Thyroid gland (tissue), 4 donors: ENCODE measurements around the gene KRTAP12-1. TPM values are rescaled to one million over a fixed set of nuclear protein-coding genes. Genes with fewer than 3 reads are reported as not detected.
"Not testable (repeated sequence)": the region's sequence is repeated elsewhere in the genome, so short reads cannot be mapped to it uniquely, and the experiment has no call there.

Experiments
- DNase-seq, 2 donors: peaks; one replicate each; pipeline ENCODE4 v3.0.0-alpha.2; 2019
- H3K27ac ChIP-seq, 3 donors: fragments of 200-600 bp; sonication (generic); 1 replicate in 2 of 3; 2 replicates in 1 of 3; pipeline ENCODE4 v1.5.1; 2016 to 2019; ENCODE audit warnings: mild to moderate bottlenecking in 1 of 3, moderate library complexity in 1 of 3
- H3K27me3 ChIP-seq: fragments of 200-600 bp; sonication (generic); one replicate; pipeline ENCODE4 v1.5.1; 2019
- H3K36me3 ChIP-seq, 2 donors: fragments of 200-600 bp; sonication (generic); one replicate each; pipeline ENCODE4 v1.5.1; 2016 to 2019
- H3K4me1 ChIP-seq, 2 donors: fragments of 200-600 bp; sonication (generic); one replicate each; pipeline ENCODE4 v1.5.1; 2017 to 2019
- H3K4me3 ChIP-seq, 3 donors: fragments of 200-600 bp; sonication (generic); replicated peaks in 1 of 3; 1 replicate in 2 of 3; 2 replicates in 1 of 3; pipeline ENCODE4 v1.5.1; 2016; ENCODE audit warnings: mild to moderate bottlenecking in 1 of 3
- H3K9me3 ChIP-seq: fragments of 200-600 bp; sonication (generic); one replicate; pipeline ENCODE4 v1.5.1; 2017
- POLR2A ChIP-seq, 2 donors: fragments of 450-650 bp; IDR thresholded peaks; one replicate each; pipeline ENCODE4 v1.6.1; 2017; ENCODE audit warnings: antibody characterized with exemption in 2 of 2, mild to moderate bottlenecking in 2 of 2, moderate library complexity in 1 of 2
- WGBS, 2 donors: methylation state at CpG; one replicate each; pipeline ENCODE4 v1.1.5; 2017; 5-methylcytosine and 5-hydroxymethylcytosine counted together
- intact Hi-C: fragments of 100-400 bp; cut with DNase I; formaldehyde crosslinking; loops from one replicate; pipeline ENCODE4 v1.15.1; 2023
- total RNA-seq, 4 donors: library from RNA; depleted of rRNA; stranded (reverse); fragments of >200 nt; gene quantifications; one replicate each; pipeline ENCODE4 v1.2.3, GENCODE V29; 2016
- TF ChIP-seq, protein P1 (sequence below), 6 experiments: fragments of 200-600 bp in 3 of 6; fragments of 450-650 bp in 3 of 6; sonication (generic) in 3 of 6; IDR thresholded peaks; one replicate each; pipeline ENCODE4 v1.5.1; 2016 to 2019; ENCODE audit warnings: antibody characterized with exemption in 6 of 6, mild to moderate bottlenecking in 2 of 6, inconsistent platforms in 1 of 6, moderate library complexity in 1 of 6

Gene KRTAP12-1
- total RNA-seq, 4 donors from 2014 or later = 0.78 TPM; not detected in 3

DNA sequence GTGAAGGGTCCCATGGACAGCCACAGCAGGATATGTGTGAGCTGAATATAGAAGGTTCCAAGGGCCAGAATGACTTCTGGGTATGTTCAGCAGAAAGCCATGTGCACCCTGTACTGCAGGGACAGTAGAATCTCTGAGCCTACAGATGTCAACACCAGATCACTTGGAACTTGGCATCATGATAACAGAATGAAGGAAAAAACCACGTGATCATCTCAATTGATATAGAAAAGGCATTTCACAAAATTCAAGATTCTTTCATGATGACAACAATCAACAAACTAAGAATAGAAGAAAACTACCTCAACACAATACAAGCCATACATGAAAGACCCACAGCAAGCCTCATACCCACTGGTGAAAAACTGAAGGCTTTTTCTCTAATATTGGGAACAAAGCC is 14.4 kb downstream of the KRTAP12-1 start:
- Histone ChIP-seq H3K27ac (no peak overlapping the region), H3K9me3 (no peaks in the 10 kb centered on the region), H3K27me3 (no peaks in the 10 kb centered on the region), H3K4me1 (no peaks in the 10 kb centered on the region), H3K4me3 (no peak overlapping the region), H3K36me3 (no peaks in the 10 kb centered on the region)
- no peak for TF ChIP-seq POLR2A (IDR thresholded peaks at IDR 0.05)
- TF ChIP-seq, protein P1, sequence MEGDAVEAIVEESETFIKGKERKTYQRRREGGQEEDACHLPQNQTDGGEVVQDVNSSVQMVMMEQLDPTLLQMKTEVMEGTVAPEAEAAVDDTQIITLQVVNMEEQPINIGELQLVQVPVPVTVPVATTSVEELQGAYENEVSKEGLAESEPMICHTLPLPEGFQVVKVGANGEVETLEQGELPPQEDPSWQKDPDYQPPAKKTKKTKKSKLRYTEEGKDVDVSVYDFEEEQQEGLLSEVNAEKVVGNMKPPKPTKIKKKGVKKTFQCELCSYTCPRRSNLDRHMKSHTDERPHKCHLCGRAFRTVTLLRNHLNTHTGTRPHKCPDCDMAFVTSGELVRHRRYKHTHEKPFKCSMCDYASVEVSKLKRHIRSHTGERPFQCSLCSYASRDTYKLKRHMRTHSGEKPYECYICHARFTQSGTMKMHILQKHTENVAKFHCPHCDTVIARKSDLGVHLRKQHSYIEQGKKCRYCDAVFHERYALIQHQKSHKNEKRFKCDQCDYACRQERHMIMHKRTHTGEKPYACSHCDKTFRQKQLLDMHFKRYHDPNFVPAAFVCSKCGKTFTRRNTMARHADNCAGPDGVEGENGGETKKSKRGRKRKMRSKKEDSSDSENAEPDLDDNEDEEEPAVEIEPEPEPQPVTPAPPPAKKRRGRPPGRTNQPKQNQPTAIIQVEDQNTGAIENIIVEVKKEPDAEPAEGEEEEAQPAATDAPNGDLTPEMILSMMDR (IDR thresholded peaks at IDR 0.05) = no peak
- DNase-seq = no peak
- WGBS, 2 donors = 71 to 83% methylated on average over 1 of the region's 1 CpG
- intact Hi-C loops = no loop called here

DNA sequence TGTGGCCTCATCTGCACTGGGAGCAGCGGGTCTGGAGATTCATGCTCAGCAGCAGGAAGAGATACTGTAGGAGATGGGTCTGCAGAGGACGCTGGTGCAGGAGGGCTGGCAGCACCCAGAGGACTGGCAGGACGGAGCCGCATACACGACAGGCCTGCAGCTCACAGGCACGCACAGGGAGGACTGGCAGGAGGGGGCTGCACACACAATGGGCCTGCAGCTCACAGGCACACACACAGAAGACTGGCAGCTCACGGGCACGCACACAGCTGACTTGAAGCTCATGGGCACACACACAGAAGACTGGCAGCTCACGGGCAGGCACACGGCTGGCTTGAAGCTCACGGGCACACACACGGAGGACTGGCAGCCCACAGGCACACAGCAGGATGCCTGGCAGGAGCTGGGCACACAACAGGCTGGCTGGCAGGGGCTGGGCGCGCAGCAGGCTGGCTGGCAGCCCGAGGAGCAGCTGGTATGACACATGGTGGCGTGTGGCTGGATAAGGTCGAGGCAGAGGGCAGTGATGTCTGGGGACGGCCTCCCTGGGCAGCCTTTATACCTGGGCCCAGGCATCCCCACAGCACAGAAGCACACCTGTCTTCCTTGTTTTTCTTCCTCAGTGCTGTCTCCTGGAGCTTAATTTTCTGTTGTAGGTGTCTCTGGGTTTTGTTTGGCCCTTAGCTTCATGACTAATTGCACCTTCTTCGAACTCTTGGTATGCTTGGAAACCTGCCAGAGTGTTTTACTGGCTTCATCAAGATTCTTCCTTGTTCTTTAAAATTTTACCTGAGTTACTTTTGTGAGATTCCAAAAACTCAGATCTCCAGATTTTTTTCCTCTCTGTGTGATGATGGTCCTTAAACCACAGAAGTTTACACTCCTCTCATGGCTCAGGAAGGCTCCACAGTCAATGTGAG is 15.3 kb downstream of the KRTAP12-1 start, which contains the start of gene KRTAP12-2:
Gene KRTAP12-2 (minus strand): TSS at position 527 of the 920 bp plus-strand sequence. CDS start 41 bp downstream, at position 486.
- H3K27ac ChIP-seq = no peak within 1 kb of the TSS
- DNase-seq = no peak
- intact Hi-C loops = no loop called here
- TF ChIP-seq, protein P1 (IDR thresholded peaks at IDR 0.05) = no peak
- no peak for TF ChIP-seq POLR2A (IDR thresholded peaks at IDR 0.05)
- H3K27me3 ChIP-seq = no peaks in the 10 kb centered on the region
- WGBS, 2 donors = 65 to 83% methylated on average over 9 to 19 of the region's 19 CpGs
- H3K4me1 ChIP-seq = no peaks in the 10 kb centered on the region
- no peaks in the 10 kb centered on the region for H3K36me3 ChIP-seq
- H3K9me3 ChIP-seq = no peaks in the 10 kb centered on the region
- no peak within 1 kb of the TSS for H3K4me3 ChIP-seq

- H3K36me3 ChIP-seq = no peaks in the 10 kb centered on the region
- H3K27ac ChIP-seq = no peak overlapping the region
- H3K4me1 ChIP-seq = no peaks in the 10 kb centered on the region
- TF ChIP-seq, protein P1 (IDR thresholded peaks at IDR 0.05) = no peak
- no peak for TF ChIP-seq POLR2A (IDR thresholded peaks at IDR 0.05)
- H3K27me3 ChIP-seq = no peaks in the 10 kb centered on the region
- DNase-seq = no peak
- intact Hi-C loops = no loop called here
- H3K9me3 ChIP-seq = no peaks in the 10 kb centered on the region
- no peak overlapping the region for H3K4me3 ChIP-seq
- WGBS, 2 donors = 93 to 95% methylated on average over 5 of the region's 5 CpGs
These were observed 17.3 kb downstream of the KRTAP12-1 start for GRCh38 chr21:44664691-44665090.

GRCh38 chr21:44661567-44661966 is 20.4 kb downstream of the KRTAP12-1 start:
- H3K36me3 ChIP-seq = not testable (repeated sequence)

DNA sequence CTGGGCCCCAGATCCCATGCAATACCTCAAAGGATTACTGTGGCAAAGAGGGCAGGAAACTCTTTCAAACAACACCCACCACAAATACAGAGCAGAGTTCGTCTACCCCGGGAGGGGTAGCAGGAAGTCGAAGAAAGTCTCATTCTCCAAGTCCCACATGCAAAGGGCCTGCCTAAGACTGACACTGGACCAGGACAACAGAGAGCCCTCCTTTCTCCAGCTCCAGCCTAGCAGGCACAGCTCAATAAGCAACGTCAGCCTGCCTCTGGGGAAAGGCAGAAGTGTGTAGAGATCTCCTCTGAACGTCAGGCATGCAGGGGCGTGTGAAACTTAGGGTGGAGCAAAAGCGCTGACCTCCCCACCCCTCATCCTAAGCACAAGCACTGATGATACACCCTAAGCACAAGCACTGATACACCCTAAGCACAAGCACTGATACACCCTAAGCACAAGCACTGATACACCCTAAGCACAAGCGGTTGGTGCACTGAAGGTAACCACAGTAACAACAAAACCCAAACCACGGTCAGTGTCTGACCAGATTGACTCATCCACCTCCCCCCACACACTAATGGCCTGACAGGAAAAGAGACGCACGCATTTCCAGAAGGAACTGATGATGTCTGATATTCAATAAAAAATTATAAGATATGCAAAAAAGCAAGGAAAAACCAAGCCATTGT is 22.9 kb downstream of the KRTAP12-1 start:
- no peak for TF ChIP-seq POLR2A (IDR thresholded peaks at IDR 0.05)
- TF ChIP-seq, protein P1 (IDR thresholded peaks at IDR 0.05) = no peak
- no peak for DNase-seq
- no peak overlapping the region for H3K27ac ChIP-seq
- intact Hi-C loops = no loop called here
- H3K4me1 ChIP-seq = no peaks in the 10 kb centered on the region
- no peak overlapping the region for H3K4me3 ChIP-seq
- no peaks in the 10 kb centered on the region for H3K9me3 ChIP-seq
- no peaks in the 10 kb centered on the region for H3K27me3 ChIP-seq
- H3K36me3 ChIP-seq = no peaks in the 10 kb centered on the region
- 53 to 73% methylated on average over 11 of the region's 11 CpGs for WGBS, 2 donors

More at GRCh38 chr21:44661567-44661966, 20.4 kb downstream of the KRTAP12-1 start:
- 61 to 73% methylated on average over 7 of the region's 7 CpGs for WGBS, 2 donors
- H3K4me1 ChIP-seq, H3K27me3 ChIP-seq, H3K27ac ChIP-seq, intact Hi-C loops, DNase-seq, H3K4me3 ChIP-seq, H3K9me3 ChIP-seq: not testable (repeated sequence)
